ENCODE data around the gene ACOT11. TPM values are rescaled to one million over a fixed set of nuclear protein-coding genes. Genes with fewer than 3 reads are reported as not detected.

Gene ACOT11
- total RNA-seq, 1 donor from 2014 or later = 3.1 TPM

DNA sequence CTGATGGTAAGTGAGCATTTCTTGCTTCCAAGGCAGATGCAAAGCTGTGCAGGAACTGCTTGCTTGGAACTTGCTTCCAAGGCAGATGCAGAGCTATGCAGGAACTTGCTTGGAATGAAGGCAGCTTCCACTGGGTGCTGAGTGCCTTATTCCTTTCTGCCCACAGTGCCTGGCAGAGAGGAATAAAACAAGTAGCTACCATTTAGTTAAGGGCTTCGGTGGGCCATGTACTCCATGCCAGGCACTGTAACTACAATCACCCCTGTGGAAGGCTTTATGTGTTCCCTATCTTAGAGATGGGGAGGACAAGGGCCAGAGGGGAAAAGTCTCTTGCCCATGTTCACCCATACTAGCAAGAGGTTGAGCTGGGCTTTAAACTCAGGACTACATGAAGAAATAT, 101.9 kb downstream of the ACOT11 start:
- Mint-ChIP-seq H3K9me3 (no peaks in the 10 kb centered on the region), H3K27ac (ENCODE audit: unreplicated experiment) (no peak overlapping the region), H3K36me3 (ENCODE audit: low read depth) (no peaks in the 10 kb centered on the region), H3K4me1 (peaks cover 13% of the 10 kb centered on the region), H3K4me3 (no peak overlapping the region), H3K27me3 (ENCODE audit: low read depth) (peaks cover 10% of the 10 kb centered on the region)
- TF ChIP-seq, protein P1, sequence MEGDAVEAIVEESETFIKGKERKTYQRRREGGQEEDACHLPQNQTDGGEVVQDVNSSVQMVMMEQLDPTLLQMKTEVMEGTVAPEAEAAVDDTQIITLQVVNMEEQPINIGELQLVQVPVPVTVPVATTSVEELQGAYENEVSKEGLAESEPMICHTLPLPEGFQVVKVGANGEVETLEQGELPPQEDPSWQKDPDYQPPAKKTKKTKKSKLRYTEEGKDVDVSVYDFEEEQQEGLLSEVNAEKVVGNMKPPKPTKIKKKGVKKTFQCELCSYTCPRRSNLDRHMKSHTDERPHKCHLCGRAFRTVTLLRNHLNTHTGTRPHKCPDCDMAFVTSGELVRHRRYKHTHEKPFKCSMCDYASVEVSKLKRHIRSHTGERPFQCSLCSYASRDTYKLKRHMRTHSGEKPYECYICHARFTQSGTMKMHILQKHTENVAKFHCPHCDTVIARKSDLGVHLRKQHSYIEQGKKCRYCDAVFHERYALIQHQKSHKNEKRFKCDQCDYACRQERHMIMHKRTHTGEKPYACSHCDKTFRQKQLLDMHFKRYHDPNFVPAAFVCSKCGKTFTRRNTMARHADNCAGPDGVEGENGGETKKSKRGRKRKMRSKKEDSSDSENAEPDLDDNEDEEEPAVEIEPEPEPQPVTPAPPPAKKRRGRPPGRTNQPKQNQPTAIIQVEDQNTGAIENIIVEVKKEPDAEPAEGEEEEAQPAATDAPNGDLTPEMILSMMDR (conservative IDR thresholded peaks at IDR 0.05) = no peak
- DNase-seq (ENCODE audit: low read depth, low spot score) = no peak

GRCh38 chr1:54650417-54650816, 102.4 kb downstream of the ACOT11 start:
- no peaks in the 10 kb centered on the region for H3K36me3 Mint-ChIP-seq (ENCODE audit: low read depth)
- H3K4me1 Mint-ChIP-seq = peaks cover 13% of the 10 kb centered on the region
- H3K27me3 Mint-ChIP-seq (ENCODE audit: low read depth) = peaks cover 10% of the 10 kb centered on the region
- TF ChIP-seq, protein P1 (conservative IDR thresholded peaks at IDR 0.05) = no peak
- no peak for DNase-seq (ENCODE audit: low read depth, low spot score)
- H3K9me3 Mint-ChIP-seq = no peaks in the 10 kb centered on the region
- H3K4me3 Mint-ChIP-seq = no peak overlapping the region
- no peak overlapping the region for H3K27ac Mint-ChIP-seq (ENCODE audit: unreplicated experiment)

- Mint-ChIP-seq H3K4me3 (no peak overlapping the region), H3K27ac (ENCODE audit: unreplicated experiment) (no peak overlapping the region), H3K36me3 (ENCODE audit: low read depth) (no peaks in the 10 kb centered on the region), H3K27me3 (ENCODE audit: low read depth) (peaks cover 10% of the 10 kb centered on the region), H3K4me1 (peaks cover 13% of the 10 kb centered on the region), H3K9me3 (no peaks in the 10 kb centered on the region)
- DNase-seq (ENCODE audit: low read depth, low spot score) = no peak
- TF ChIP-seq, protein P1 (conservative IDR thresholded peaks at IDR 0.05) = no peak
Measured at GRCh38 chr1:54651608-54652007, 103.6 kb downstream of the ACOT11 start.

DNA sequence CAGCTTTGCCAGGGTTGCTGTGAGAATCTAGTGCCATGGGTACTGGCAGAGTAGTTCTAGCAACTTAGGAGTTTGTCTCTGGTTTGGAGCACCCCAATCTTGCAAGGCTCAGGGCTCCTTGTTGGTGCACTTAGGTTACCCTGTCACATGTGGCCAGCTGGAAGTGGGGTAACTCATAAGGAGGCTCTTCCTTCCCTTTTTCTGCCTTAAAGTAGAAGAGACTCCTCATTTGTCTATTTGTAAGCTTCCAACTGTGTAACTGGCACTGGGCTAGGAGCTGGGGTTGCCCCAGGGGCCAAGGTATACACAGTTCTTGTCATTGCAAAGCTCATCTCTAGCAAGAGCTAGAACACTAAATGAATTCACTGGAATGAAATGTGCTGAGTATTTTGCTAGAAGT, 104.1 kb downstream of the ACOT11 start:
- Mint-ChIP-seq H3K36me3 (ENCODE audit: low read depth) (no peaks in the 10 kb centered on the region), H3K9me3 (no peaks in the 10 kb centered on the region), H3K4me3 (no peak overlapping the region), H3K4me1 (peaks cover 13% of the 10 kb centered on the region), H3K27me3 (ENCODE audit: low read depth) (peaks cover 10% of the 10 kb centered on the region), H3K27ac (ENCODE audit: unreplicated experiment) (no peak overlapping the region)
- TF ChIP-seq, protein P1 (conservative IDR thresholded peaks at IDR 0.05) = no peak
- no peak for DNase-seq (ENCODE audit: low read depth, low spot score)

DNA sequence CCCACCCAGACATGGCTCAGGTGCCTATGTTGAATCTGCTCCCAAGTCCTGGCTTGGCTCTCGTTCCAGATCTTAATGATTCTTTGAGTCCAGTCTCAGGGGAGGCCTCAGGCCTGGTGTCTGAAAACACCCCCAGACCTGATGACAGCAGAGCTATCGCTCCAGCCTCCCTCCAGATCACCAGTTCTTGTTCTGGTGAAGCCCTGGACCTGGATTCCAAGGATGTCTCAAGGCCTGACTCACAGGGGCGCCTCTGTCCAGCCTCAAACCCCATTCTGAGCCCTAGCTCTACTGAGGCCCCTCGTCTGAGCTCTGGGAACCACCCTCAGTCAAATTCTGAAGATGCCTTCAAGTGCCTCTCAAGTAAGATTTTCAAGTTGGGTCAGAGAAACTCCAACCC, 105.0 kb downstream of the ACOT11 start:
- TF ChIP-seq, protein P1 (conservative IDR thresholded peaks at IDR 0.05) = no peak
- peaks cover 10% of the 10 kb centered on the region for H3K27me3 Mint-ChIP-seq (ENCODE audit: low read depth)
- peaks cover 2% of the 10 kb centered on the region for H3K9me3 Mint-ChIP-seq
- H3K27ac Mint-ChIP-seq (ENCODE audit: unreplicated experiment) = no peak overlapping the region
- no peaks in the 10 kb centered on the region for H3K36me3 Mint-ChIP-seq (ENCODE audit: low read depth)
- no peak for DNase-seq (ENCODE audit: low read depth, low spot score)
- H3K4me3 Mint-ChIP-seq = no peak overlapping the region
- peaks cover 13% of the 10 kb centered on the region for H3K4me1 Mint-ChIP-seq
